Measurements from ENCODE around the gene EFCAB8. TPM values are rescaled to one million over a fixed set of nuclear protein-coding genes. Genes with fewer than 3 reads are reported as not detected.
"Not testable (repeated sequence)": the region's sequence is repeated elsewhere in the genome, so short reads cannot be mapped to it uniquely, and the experiment has no call there.

EFCAB8 gene
- total RNA-seq, 1 experiment from 2014 or later, result not detected

DNA sequence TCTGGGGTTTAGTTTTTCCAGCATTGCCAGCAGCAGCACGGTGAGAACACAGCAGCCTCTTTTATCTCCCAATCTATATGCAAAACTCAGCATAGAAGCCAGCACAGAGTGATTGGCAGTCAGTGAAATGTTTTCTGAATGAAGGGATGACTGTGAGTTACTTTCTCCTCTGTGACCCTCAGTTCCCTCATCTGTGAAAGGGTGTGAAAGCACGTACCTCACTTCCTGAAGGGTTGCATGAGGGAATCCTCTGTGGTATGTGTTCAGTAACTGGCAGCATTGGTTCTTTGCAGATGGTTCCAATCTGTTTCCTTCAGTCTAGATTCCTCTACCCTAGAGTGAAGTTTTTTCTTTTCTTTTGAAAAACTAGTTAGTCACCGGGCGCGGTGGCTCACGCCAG, 40.0 kb downstream of the EFCAB8 start:
- Histone ChIP-seq H3K4me1 (replicated peaks; ENCODE audit: insufficient read depth) (no peaks in the 10 kb centered on the region), H3K79me2 (ENCODE audit: low read depth) (no peaks in the 10 kb centered on the region), H3K27ac (no peak overlapping the region), H3F3A (ENCODE audit: insufficient read depth, low read depth) (no peaks in the 10 kb centered on the region), H3K9me2 (ENCODE audit: insufficient read depth) (no peaks in the 10 kb centered on the region), H3K9me3 (ENCODE audit: insufficient read depth, low read depth) (no peaks in the 10 kb centered on the region), H2AFZ (no peak overlapping the region), H3K36me3 (ENCODE audit: low read depth) (no peaks in the 10 kb centered on the region), H3K4me2 (no peak overlapping the region), H3K27me3 (ENCODE audit: insufficient read depth, low read depth) (peaks cover 38% of the 10 kb centered on the region), H3K4me3 (no peak overlapping the region), H4K20me1 (ENCODE audit: insufficient read depth) (no peaks in the 10 kb centered on the region)
- POLR2A ChIA-PET (ENCODE audit: unreplicated experiment), result no interaction called here
- no peak for DNase-seq
- no TSS peak for BruUV-seq (replicated peaks)
- intact Hi-C loops (cut with micrococcal nuclease; ENCODE audit: unreplicated experiment), result no loop called here
- CTCF ChIA-PET, result no interaction called here
- TF ChIP-seq, protein P1, sequence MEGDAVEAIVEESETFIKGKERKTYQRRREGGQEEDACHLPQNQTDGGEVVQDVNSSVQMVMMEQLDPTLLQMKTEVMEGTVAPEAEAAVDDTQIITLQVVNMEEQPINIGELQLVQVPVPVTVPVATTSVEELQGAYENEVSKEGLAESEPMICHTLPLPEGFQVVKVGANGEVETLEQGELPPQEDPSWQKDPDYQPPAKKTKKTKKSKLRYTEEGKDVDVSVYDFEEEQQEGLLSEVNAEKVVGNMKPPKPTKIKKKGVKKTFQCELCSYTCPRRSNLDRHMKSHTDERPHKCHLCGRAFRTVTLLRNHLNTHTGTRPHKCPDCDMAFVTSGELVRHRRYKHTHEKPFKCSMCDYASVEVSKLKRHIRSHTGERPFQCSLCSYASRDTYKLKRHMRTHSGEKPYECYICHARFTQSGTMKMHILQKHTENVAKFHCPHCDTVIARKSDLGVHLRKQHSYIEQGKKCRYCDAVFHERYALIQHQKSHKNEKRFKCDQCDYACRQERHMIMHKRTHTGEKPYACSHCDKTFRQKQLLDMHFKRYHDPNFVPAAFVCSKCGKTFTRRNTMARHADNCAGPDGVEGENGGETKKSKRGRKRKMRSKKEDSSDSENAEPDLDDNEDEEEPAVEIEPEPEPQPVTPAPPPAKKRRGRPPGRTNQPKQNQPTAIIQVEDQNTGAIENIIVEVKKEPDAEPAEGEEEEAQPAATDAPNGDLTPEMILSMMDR (conservative IDR thresholded peaks at IDR 0.05), result no peak
- no peak for TF ChIP-seq EZH2 (IDR thresholded peaks at IDR 0.05; ENCODE audit: low read depth)

DNA sequence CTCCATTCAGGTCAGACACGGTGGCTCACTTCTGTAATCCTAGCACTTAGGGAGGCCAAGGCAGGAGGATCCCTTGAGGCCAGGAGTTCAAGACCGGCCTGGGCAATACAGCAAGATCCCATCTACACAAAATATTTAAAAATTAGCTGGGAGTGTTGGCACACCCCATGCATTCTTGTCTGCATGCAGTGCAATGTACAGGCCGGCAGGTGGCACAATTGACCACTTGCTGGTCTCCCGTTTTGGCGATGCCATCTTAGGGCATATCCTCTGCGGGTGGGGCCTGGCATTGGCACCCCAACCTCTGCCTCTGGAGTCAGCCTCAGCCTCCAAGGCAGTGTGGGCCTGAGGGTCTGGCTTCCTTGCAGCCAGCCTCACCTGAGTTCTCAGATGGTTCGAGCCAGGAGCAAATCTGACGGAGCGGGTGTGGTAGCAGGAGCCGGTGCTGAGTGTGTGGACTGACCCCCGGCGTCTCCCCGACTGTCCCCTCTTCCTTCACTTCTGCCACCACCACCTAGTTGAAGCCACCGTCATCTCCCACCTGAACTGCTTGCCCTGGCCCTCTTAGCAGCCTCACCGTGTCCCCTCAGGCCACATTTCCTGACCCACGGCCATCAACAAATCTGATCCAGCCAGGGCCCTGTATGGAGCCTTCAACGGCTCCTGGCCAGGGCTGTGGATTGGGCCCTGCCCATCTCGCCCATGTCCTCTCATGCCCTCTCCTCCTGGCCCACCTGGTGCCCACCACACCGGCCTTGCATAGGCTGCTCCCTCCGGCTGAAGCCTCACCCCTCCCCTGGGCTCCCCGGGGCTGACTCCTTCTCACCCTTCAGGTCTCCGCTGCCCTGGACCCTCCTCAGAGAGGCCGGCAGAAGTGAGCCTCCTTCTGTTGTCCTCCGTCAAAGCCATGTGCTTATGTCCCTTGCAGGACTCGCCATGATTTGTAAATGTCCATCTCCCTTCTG, 44.0 kb downstream of the EFCAB8 start:
- intact Hi-C loops (cut with micrococcal nuclease; ENCODE audit: unreplicated experiment), result loop anchor here (1.0 to 5.0 kb wide), 4 partner anchors 194 to 1225 kb away; no protein-coding TSS in a partner anchor
- TF ChIP-seq EZH2 (IDR thresholded peaks at IDR 0.05; ENCODE audit: low read depth), result no peak
- TF ChIP-seq, protein P1 (conservative IDR thresholded peaks at IDR 0.05), result peak; percentile 93
- no peaks in the 10 kb centered on the region for H3K9me3 ChIP-seq (ENCODE audit: insufficient read depth, low read depth)
- no peaks in the 10 kb centered on the region for H3K9me2 ChIP-seq (ENCODE audit: insufficient read depth)
- no peak overlapping the region for H3K4me3 ChIP-seq
- H3K27ac ChIP-seq, result no peak overlapping the region
- BruUV-seq (replicated peaks), result no TSS peak
- peaks cover 39% of the 10 kb centered on the region; the same call in 1 of the 2 replicates for H3K27me3 ChIP-seq (ENCODE audit: insufficient read depth, low read depth)
- no peak overlapping the region for H2AFZ ChIP-seq
- peak in 1 of 2 experiments; percentile 53 for DNase-seq
- ChIA-PET POLR2A (ENCODE audit: unreplicated experiment) (no interaction called here), CTCF (interaction anchor here (0.6 to 0.7 kb wide), 2 partner anchors 8 to 188 kb away, joined by 3 to 4 read pairs; no protein-coding TSS in a partner anchor)
- H3K79me2 ChIP-seq (ENCODE audit: low read depth), result no peaks in the 10 kb centered on the region
- H3F3A ChIP-seq (ENCODE audit: insufficient read depth, low read depth), result no peaks in the 10 kb centered on the region
- no peak overlapping the region for H3K4me2 ChIP-seq
- H3K4me1 ChIP-seq (replicated peaks; ENCODE audit: insufficient read depth), result no peaks in the 10 kb centered on the region
- no peaks in the 10 kb centered on the region for H3K36me3 ChIP-seq (ENCODE audit: low read depth)
- H4K20me1 ChIP-seq (ENCODE audit: insufficient read depth), result no peaks in the 10 kb centered on the region

DNA sequence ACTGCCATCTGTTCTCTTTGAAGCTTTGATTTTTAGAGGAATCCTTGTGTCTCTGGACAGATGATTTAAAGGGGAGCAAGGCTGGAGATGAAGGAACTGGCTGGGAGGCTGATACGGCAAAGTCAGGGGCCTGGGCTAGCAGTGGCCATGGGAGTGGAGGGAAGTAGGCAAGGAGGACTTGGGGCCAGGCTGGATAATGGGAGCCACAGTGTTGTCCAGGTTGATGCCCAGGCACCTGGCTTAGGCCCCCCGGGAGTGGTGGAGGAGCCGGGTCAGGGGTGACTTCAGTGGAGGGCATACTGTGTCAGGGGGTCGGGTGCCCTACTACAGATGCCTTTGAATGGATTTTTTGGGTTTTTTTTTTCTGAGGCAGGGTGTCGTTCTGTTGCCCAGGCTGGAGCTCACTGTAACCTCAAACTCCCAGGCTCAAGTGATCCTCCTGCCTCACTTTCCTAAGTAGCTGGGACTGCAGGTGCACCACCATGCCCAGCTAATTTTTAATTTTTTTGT, 45.0 kb downstream of the EFCAB8 start:
- intact Hi-C loops (cut with micrococcal nuclease; ENCODE audit: unreplicated experiment), result loop anchor here (2.0 to 5.0 kb wide), 3 partner anchors 309 to 1224 kb away; no protein-coding TSS in a partner anchor
- BruUV-seq (replicated peaks), result no TSS peak
- Histone ChIP-seq H4K20me1 (ENCODE audit: insufficient read depth) (no peaks in the 10 kb centered on the region), H3K27ac (no peak overlapping the region), H3K4me2 (no peak overlapping the region), H3K36me3 (ENCODE audit: low read depth) (no peaks in the 10 kb centered on the region), H3K4me3 (no peak overlapping the region), H3K9me3 (ENCODE audit: insufficient read depth, low read depth) (no peaks in the 10 kb centered on the region), H3K27me3 (ENCODE audit: insufficient read depth, low read depth) (peaks cover 39% of the 10 kb centered on the region), H3K9me2 (ENCODE audit: insufficient read depth) (no peaks in the 10 kb centered on the region), H2AFZ (no peak overlapping the region), H3F3A (ENCODE audit: insufficient read depth, low read depth) (no peaks in the 10 kb centered on the region), H3K4me1 (replicated peaks; ENCODE audit: insufficient read depth) (no peaks in the 10 kb centered on the region), H3K79me2 (ENCODE audit: low read depth) (no peaks in the 10 kb centered on the region)
- POLR2A ChIA-PET (ENCODE audit: unreplicated experiment), result no interaction called here
- DNase-seq, result no peak
- CTCF ChIA-PET, result interaction anchor here (0.6 to 0.7 kb wide), 3 partner anchors 33 to 1187 kb away, joined by 3 to 5 read pairs (median 4); no protein-coding TSS in a partner anchor
- TF ChIP-seq, protein P1 (conservative IDR thresholded peaks at IDR 0.05), result no peak
- no peak for TF ChIP-seq EZH2 (IDR thresholded peaks at IDR 0.05; ENCODE audit: low read depth)

DNA sequence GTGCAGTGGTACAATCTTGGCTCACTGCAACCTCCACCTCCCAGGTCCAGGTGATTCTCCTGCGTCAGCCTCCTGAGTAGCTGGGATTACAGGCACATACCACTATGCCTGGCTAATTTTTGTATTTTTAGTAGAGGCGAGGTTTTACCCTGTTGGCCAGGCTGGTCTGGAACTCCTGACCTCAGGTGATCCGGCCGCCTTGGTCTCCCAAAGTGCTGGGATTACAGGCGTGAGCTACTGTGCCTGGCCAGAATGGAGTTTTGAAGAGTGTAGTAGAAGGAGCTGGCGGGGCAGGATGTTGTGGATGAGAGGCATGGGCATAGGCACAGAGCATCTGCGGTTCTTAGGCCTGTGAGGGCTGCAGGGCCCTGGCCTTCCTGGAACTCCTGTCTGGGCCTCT, 46.0 kb downstream of the EFCAB8 start:
- H3K9me2 ChIP-seq (ENCODE audit: insufficient read depth); H3K4me3 ChIP-seq; H3K4me2 ChIP-seq; DNase-seq; BruUV-seq (replicated peaks); H2AFZ ChIP-seq; H3K27ac ChIP-seq; H4K20me1 ChIP-seq (ENCODE audit: insufficient read depth); H3K4me1 ChIP-seq (replicated peaks; ENCODE audit: insufficient read depth); POLR2A ChIA-PET (ENCODE audit: unreplicated experiment); H3K36me3 ChIP-seq (ENCODE audit: low read depth); H3K9me3 ChIP-seq (ENCODE audit: insufficient read depth, low read depth); H3F3A ChIP-seq (ENCODE audit: insufficient read depth, low read depth); H3K79me2 ChIP-seq (ENCODE audit: low read depth): not testable (repeated sequence)
- H3K27me3 ChIP-seq (ENCODE audit: insufficient read depth, low read depth), result peaks cover 47% of the 10 kb centered on the region
- intact Hi-C loops (cut with micrococcal nuclease; ENCODE audit: unreplicated experiment), result loop anchor here (5.0 kb wide), 1 partner anchor 1223 kb away; no protein-coding TSS in a partner anchor
- CTCF ChIA-PET, result interaction anchor here (0.6 kb wide), 1 partner anchor 28 kb away, joined by 20 read pairs; no protein-coding TSS in a partner anchor
